Keratinocyte (primary cell): Measurements from ENCODE around the gene RFFL.

ENCODE experiments used
- CTCF ChIP-seq, 3 experiments: IDR thresholded peaks in 1 of 3; conservative IDR thresholded peaks in 1 of 3; optimal IDR thresholded peaks in 1 of 3; 2 replicates in 2 of 3; 3 replicates in 1 of 3; pipeline versions ENCODE3 to v1.5.1; 2011; ENCODE audit warnings: low read length in 3 of 3, mild to moderate bottlenecking in 3 of 3, moderate library complexity in 2 of 3, control low read depth in 1 of 3, inconsistent platforms in 1 of 3; ENCODE audit not compliant: insufficient read depth in 2 of 3; ENCODE audit errors: extremely low read depth in 1 of 3
- EZH2 ChIP-seq: IDR thresholded peaks from one replicate; pipeline ENCODE4 v1.6.1; 2012; ENCODE audit warnings: inconsistent platforms, mild to moderate bottlenecking, low read length, moderate library complexity

DNA sequence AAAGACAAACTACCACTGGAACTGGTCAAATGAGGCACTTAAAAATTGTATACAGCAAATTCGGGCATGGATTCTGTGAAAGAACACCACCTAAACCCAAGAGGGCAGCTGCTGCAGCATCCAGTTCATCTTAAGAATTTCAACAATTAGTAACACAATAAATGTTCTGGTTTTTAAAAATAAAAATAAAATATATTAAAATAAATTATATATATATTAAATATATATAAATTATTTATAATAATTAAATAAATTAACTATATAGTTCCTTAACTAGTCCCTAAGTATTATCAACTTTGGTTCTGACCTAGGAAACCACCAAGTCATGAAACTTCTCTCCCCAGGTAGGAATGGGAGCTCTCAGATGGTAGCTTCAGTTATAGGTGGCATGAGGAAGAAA is 13.4 kb upstream of the RFFL start:
- TF ChIP-seq CTCF (optimal IDR thresholded peaks at IDR 0.05 in 1 of 3, IDR thresholded peaks at IDR 0.05 in 1 of 3, conservative IDR thresholded peaks at IDR 0.05 in 1 of 3; ENCODE audit: extremely low read depth in 1 of 3, insufficient read depth in 2 of 3, low read length in 3 of 3) (no peak), EZH2 (no peak)
